IMR-90 (cell line): ENCODE results near the gene PHACTR3. TPM values are rescaled to one million over a fixed set of nuclear protein-coding genes. Genes with fewer than 3 reads are reported as not detected.

Source experiments
- ATAC-seq: fragments of 200-7000 bp; cut with Tn5 transposase; 2 replicates; pipeline ENCODE4 v1.9.1; 2020; ENCODE audit warnings: low read depth, mild to moderate bottlenecking, moderate library complexity
- BruUV-seq: library from RNA; stranded (reverse); fragments of 400-500 nt; replicated peaks from 2 replicates; lab custom pipeline; 2021; lab: Mats Ljungman, UMichigan
- CTCF ChIA-PET: fragments of 300-600 bp; formaldehyde crosslinking; extraction: SDS; loops from one replicate; lab custom pipeline; 2021; ENCODE audit warnings: antibody characterized with exemption; lab: Yijun Ruan, JAX
- POLR2A ChIA-PET: fragments of 300-600 bp; sonication (Branson Sonifier 250); formaldehyde crosslinking; loops from one replicate; lab custom pipeline; 2022; ENCODE audit warnings: antibody characterized with exemption; ENCODE audit not compliant: unreplicated experiment; lab: Charles Lee
- DNase-seq: peaks from one replicate; pipeline ENCODE4 v3.0.0; 2013
- H2AFZ ChIP-seq: replicated peaks from 2 replicates; pipeline ENCODE3; 2013; ENCODE audit warnings: low read length, mild to moderate bottlenecking; ENCODE audit not compliant: poor library complexity
- H2AK5ac ChIP-seq: 2 replicates; pipeline ENCODE4 v1.6.1; 2013; ENCODE audit warnings: low read depth, low read length, inconsistent platforms
- H2AK9ac ChIP-seq: replicated peaks from 2 replicates; pipeline ENCODE3; 2013; ENCODE audit warnings: mild to moderate bottlenecking, low read depth, low read length, moderate library complexity; ENCODE audit not compliant: poor library complexity
- H2BK120ac ChIP-seq: 2 replicates; pipeline ENCODE4 v1.6.1; 2013; ENCODE audit warnings: low read depth, low read length, inconsistent platforms
- H2BK15ac ChIP-seq: 3 replicates; pipeline ENCODE4 v1.6.1; 2013; ENCODE audit warnings: low read depth, low read length, inconsistent platforms
- H2BK20ac ChIP-seq: 2 replicates; pipeline ENCODE4 v1.6.1; 2013; ENCODE audit warnings: low read depth, mild to moderate bottlenecking, inconsistent platforms, low read length, moderate library complexity
- H2BK5ac ChIP-seq: 2 replicates; pipeline ENCODE4 v1.6.1; 2013; ENCODE audit warnings: mild to moderate bottlenecking, low read depth, low read length, inconsistent platforms; ENCODE audit not compliant: poor library complexity, severe bottlenecking
- H3K14ac ChIP-seq: replicated peaks from 2 replicates; pipeline ENCODE4 v1.6.1; 2013; ENCODE audit warnings: low read depth, low read length, inconsistent platforms
- H3K18ac ChIP-seq: 2 replicates; pipeline ENCODE4 v1.6.1; 2013; ENCODE audit warnings: low read depth, low read length, control low read depth
- H3K23ac ChIP-seq: 2 replicates; pipeline ENCODE4 v1.6.1; 2013; ENCODE audit warnings: low read depth, low read length, inconsistent platforms
- H3K27ac ChIP-seq: 2 replicates; pipeline ENCODE4 v1.5.1; 2013; ENCODE audit warnings: mild to moderate bottlenecking, control low read depth, low read length; ENCODE audit not compliant: insufficient read depth
- H3K27me3 ChIP-seq: 2 replicates; pipeline ENCODE4 v1.6.1; 2013; ENCODE audit warnings: low read length; ENCODE audit not compliant: control insufficient read depth, insufficient read depth
- H3K36me3 ChIP-seq: 2 replicates; pipeline ENCODE4 v1.6.1; 2013; ENCODE audit warnings: low read length, mixed read lengths; ENCODE audit not compliant: control insufficient read depth, insufficient read depth
- H3K4ac ChIP-seq: 2 replicates; pipeline ENCODE4 v1.6.1; 2013; ENCODE audit warnings: low read depth, low read length, inconsistent platforms
- H3K4me1 ChIP-seq: 2 replicates; pipeline ENCODE4 v1.6.1; 2013; ENCODE audit warnings: low read length, mixed read lengths; ENCODE audit not compliant: control insufficient read depth, insufficient read depth
- H3K4me2 ChIP-seq: 2 replicates; pipeline ENCODE4 v1.6.1; 2013; ENCODE audit warnings: low read depth, mild to moderate bottlenecking, control low read depth, low read length, moderate library complexity
- H3K4me3 ChIP-seq: 2 replicates; pipeline ENCODE4 v1.5.1; 2013; ENCODE audit warnings: low read depth, mild to moderate bottlenecking, control low read depth, low read length, moderate library complexity; ENCODE audit not compliant: insufficient read depth
- H3K56ac ChIP-seq: 2 replicates; pipeline ENCODE4 v1.6.1; 2013; ENCODE audit warnings: low read length, inconsistent platforms; ENCODE audit not compliant: insufficient read depth; ENCODE audit errors: extremely low read depth
- H3K79me1 ChIP-seq, 2 experiments: 2 replicates each; pipeline ENCODE4 v1.6.1; 2013; ENCODE audit warnings: low read length in 2 of 2, inconsistent platforms in 1 of 2, low read depth in 1 of 2
- H3K9ac ChIP-seq: 2 replicates; pipeline ENCODE4 v1.6.1; 2013; ENCODE audit warnings: low read depth, low read length, control low read depth
- H3K9me1 ChIP-seq: 2 replicates; pipeline ENCODE4 v1.6.1; 2013; ENCODE audit warnings: low read length, inconsistent platforms; ENCODE audit not compliant: insufficient read depth
- H3K9me3 ChIP-seq: 2 replicates; pipeline ENCODE4 v1.6.1; 2013; ENCODE audit warnings: low read length; ENCODE audit not compliant: control insufficient read depth, insufficient read depth
- H4K20me1 ChIP-seq: 2 replicates; pipeline ENCODE4 v1.6.1; 2013; ENCODE audit warnings: low read length, inconsistent platforms; ENCODE audit not compliant: insufficient read depth
- H4K5ac ChIP-seq: 2 replicates; pipeline ENCODE4 v1.6.1; 2013; ENCODE audit warnings: mild to moderate bottlenecking, low read depth, low read length, control low read depth
- H4K8ac ChIP-seq, 2 experiments: 2 replicates each; pipeline ENCODE4 v1.6.1; 2013; ENCODE audit warnings: low read depth in 2 of 2, low read length in 2 of 2, control low read depth in 1 of 2, inconsistent platforms in 1 of 2
- H4K91ac ChIP-seq: 2 replicates; pipeline ENCODE4 v1.6.1; 2013; ENCODE audit warnings: low read depth, low read length, inconsistent platforms; ENCODE audit not compliant: insufficient read depth
- BHLHE40 ChIP-seq: fragments of 150-350 bp; IDR thresholded peaks from 2 replicates; pipeline ENCODE4 v1.6.1; 2016; ENCODE audit warnings: mild to moderate bottlenecking, low read depth, low read length
- CEBPB ChIP-seq: IDR thresholded peaks from 2 replicates; pipeline ENCODE4 v1.6.1; 2012; ENCODE audit warnings: low read depth, low read length, improper control_type of control experiment
- CHD1 ChIP-seq: IDR thresholded peaks from 2 replicates; pipeline ENCODE4 v1.6.1; 2012; ENCODE audit warnings: low read depth, low read length, improper control_type of control experiment
- FOS ChIP-seq: fragments of 150-350 bp; IDR thresholded peaks from 2 replicates; pipeline ENCODE4 v1.6.1; 2016; ENCODE audit warnings: low read depth, low read length
- MAFK ChIP-seq: IDR thresholded peaks from 2 replicates; pipeline ENCODE4 v1.6.1; 2012; ENCODE audit warnings: low read depth, low read length, improper control_type of control experiment
- MAZ ChIP-seq: IDR thresholded peaks from 2 replicates; pipeline ENCODE4 v1.6.1; 2012; ENCODE audit warnings: low read depth, mild to moderate bottlenecking, low read length, improper control_type of control experiment, moderate library complexity, borderline replicate concordance
- MXI1 ChIP-seq: IDR thresholded peaks from 2 replicates; pipeline ENCODE4 v1.6.1; 2012; ENCODE audit warnings: low read depth, mild to moderate bottlenecking, low read length, moderate library complexity, borderline replicate concordance
- NFE2L2 ChIP-seq: fragments of 150-350 bp; IDR thresholded peaks from 2 replicates; pipeline ENCODE4 v1.6.1; 2016; ENCODE audit warnings: low read depth, mild to moderate bottlenecking, low read length
- POLR2A ChIP-seq: IDR thresholded peaks from 2 replicates; pipeline ENCODE4 v1.6.1; 2012; ENCODE audit warnings: mild to moderate bottlenecking, low read depth, low read length
- RAD21 ChIP-seq: IDR thresholded peaks from 2 replicates; pipeline ENCODE4 v1.6.1; 2012; ENCODE audit warnings: low read length, improper control_type of control experiment
- RCOR1 ChIP-seq: IDR thresholded peaks from 2 replicates; pipeline ENCODE4 v1.6.1; 2012; ENCODE audit warnings: mild to moderate bottlenecking, low read length, improper control_type of control experiment; ENCODE audit not compliant: insufficient replicate concordance
- RFX5 ChIP-seq: IDR thresholded peaks from 2 replicates; pipeline ENCODE4 v1.8.0; 2012; ENCODE audit warnings: low read depth, mild to moderate bottlenecking, low read length, moderate library complexity
- SMC3 ChIP-seq: fragments of 150-350 bp; IDR thresholded peaks from 2 replicates; pipeline ENCODE4 v1.6.1; 2016; ENCODE audit warnings: low read depth, mild to moderate bottlenecking, antibody characterized with exemption, low read length, moderate library complexity
- WGBS, 2 experiments: methylation state at CpG; one replicate each; pipeline versions ENCODE4 v1.1.5 to v1.1.7; 2013; ENCODE audit warnings: missing lambda C conversion rate in 2 of 2; ENCODE audit not compliant: insufficient read length in 1 of 2; ENCODE audit errors: extremely low coverage in 2 of 2; 5-methylcytosine and 5-hydroxymethylcytosine counted together
- dilution Hi-C: fragments of 300-500 bp; cut with HindIII; formaldehyde crosslinking; loops from one replicate; pipeline ENCODE4 v1.14.3; 2018; ENCODE audit warnings: low sequenced_read_pairs; ENCODE audit not compliant: unreplicated experiment
- in situ Hi-C: fragments of 300-500 bp; cut with MboI; formaldehyde crosslinking; loops from 3 replicates; pipeline ENCODE4 v1.14.3; 2019; ENCODE audit warnings: low sequenced_read_pairs, inconsistent platforms, mixed read lengths
- intact Hi-C: fragments of 100-400 bp; cut with micrococcal nuclease; formaldehyde crosslinking; loops from 2 replicates; pipeline ENCODE4 v1.10.0; 2022
- polyA plus RNA-seq, 3 experiments: library from polyadenylated mRNA; depleted of rRNA; stranded (reverse); fragments of >200 nt; gene quantifications; 2 replicates each; pipeline ENCODE4 v1.2.3, GENCODE V29; 2012; ENCODE audit warnings: low replicate concordance in 1 of 3
- total RNA-seq: library from RNA; depleted of rRNA; stranded (reverse); fragments of >200 nt; gene quantifications from 2 replicates; pipeline ENCODE4 v1.2.3, GENCODE V29; 2012
- TF ChIP-seq, protein P1 (sequence below): conservative IDR thresholded peaks from 2 replicates; pipeline ENCODE4 v1.5.1; 2012; ENCODE audit warnings: mild to moderate bottlenecking, low read depth, low read length, improper control_type of control experiment
- TF ChIP-seq, protein P2 (sequence below): fragments of 150-350 bp; IDR thresholded peaks from 2 replicates; pipeline ENCODE4 v1.6.1; 2017; ENCODE audit warnings: mild to moderate bottlenecking, antibody characterized with exemption, low read length, low read depth
- TF ChIP-seq, protein P3 (sequence below): fragments of 150-350 bp; IDR thresholded peaks from 2 replicates; pipeline ENCODE4 v1.6.1; 2016; ENCODE audit warnings: low read depth, mild to moderate bottlenecking, low read length, moderate library complexity, borderline replicate concordance

PHACTR3 gene
- total and polyA plus RNA-seq, 2 of the 4 experiments (the other 2 are of a cell fraction): not detected

DNA sequence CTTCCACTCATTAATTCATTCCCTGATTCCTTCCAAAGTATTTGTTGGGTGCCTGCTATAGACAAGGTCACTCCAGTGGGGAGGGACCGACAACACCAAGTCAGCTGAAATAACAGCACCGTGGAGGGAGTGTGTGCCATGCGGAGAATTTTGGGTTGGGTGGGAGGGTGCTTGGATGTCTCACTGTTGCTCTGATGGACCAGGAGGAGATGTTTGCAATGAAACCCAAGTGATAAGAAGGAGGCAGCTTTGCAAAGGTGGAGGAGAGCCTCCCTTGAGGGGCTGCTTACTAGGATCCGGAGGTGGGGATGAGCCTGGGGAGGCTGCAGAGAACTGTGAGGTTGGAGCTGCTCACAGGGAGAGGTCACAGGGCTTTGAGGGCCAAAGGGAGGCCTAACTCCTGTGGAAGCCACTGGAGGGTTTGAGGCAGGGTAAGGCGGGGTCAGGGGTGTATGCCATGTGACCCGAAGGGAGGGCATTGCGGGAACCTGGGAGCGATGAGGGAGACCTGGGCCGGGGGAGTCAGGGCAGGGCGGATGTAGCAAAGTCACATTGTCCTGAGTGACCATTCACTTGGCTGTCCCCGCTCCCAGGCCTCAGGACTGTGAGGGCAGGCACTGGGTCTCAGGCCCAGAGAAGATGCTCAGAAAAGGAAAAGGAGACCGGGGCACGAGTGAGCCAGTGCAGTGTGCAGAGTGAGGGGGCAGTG, 124.5 kb downstream of the PHACTR3 start:
- H3K18ac ChIP-seq: no peak overlapping the region
- POLR2A ChIA-PET: no interaction called here
- no peak overlapping the region for H3K4me2 ChIP-seq
- dilution Hi-C loops (no loop called here), intact Hi-C loops (no loop called here), in situ Hi-C loops (no loop called here)
- no peak overlapping the region for H3K4me3 ChIP-seq
- no peak overlapping the region for H3K4ac ChIP-seq
- H4K91ac ChIP-seq: no peak overlapping the region
- no peak overlapping the region for H3K23ac ChIP-seq
- no peak overlapping the region for H4K5ac ChIP-seq
- H2AK9ac ChIP-seq: no peak overlapping the region
- H3K36me3 ChIP-seq: no peaks in the 10 kb centered on the region
- no peak for ATAC-seq
- 61% methylated on average over 9 of the region's 13 CpGs; no CpG with 5 or more reads in 1 of the 2 experiments for WGBS, 2 experiments
- peaks cover 33% of the 10 kb centered on the region for H3K9me3 ChIP-seq
- H3K56ac ChIP-seq: no peak overlapping the region
- no peak overlapping the region for H3K14ac ChIP-seq
- no TSS peak for BruUV-seq
- no peak overlapping the region for H2BK5ac ChIP-seq
- DNase-seq: no peak
- H3K79me1 ChIP-seq: no peaks in the 10 kb centered on the region
- no peaks in the 10 kb centered on the region for H3K27me3 ChIP-seq
- no peak overlapping the region for H3K9ac ChIP-seq
- H3K4me1 ChIP-seq: no peaks in the 10 kb centered on the region
- H2AK5ac ChIP-seq: no peak overlapping the region
- CTCF ChIA-PET: no interaction called here
- H2BK15ac ChIP-seq: no peak overlapping the region
- H2BK120ac ChIP-seq: no peak overlapping the region
- TF ChIP-seq, protein P1, sequence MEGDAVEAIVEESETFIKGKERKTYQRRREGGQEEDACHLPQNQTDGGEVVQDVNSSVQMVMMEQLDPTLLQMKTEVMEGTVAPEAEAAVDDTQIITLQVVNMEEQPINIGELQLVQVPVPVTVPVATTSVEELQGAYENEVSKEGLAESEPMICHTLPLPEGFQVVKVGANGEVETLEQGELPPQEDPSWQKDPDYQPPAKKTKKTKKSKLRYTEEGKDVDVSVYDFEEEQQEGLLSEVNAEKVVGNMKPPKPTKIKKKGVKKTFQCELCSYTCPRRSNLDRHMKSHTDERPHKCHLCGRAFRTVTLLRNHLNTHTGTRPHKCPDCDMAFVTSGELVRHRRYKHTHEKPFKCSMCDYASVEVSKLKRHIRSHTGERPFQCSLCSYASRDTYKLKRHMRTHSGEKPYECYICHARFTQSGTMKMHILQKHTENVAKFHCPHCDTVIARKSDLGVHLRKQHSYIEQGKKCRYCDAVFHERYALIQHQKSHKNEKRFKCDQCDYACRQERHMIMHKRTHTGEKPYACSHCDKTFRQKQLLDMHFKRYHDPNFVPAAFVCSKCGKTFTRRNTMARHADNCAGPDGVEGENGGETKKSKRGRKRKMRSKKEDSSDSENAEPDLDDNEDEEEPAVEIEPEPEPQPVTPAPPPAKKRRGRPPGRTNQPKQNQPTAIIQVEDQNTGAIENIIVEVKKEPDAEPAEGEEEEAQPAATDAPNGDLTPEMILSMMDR: no peak
- TF ChIP-seq NFE2L2 (no peak), MAFK (no peak), BHLHE40 (no peak), RFX5 (no peak), RAD21 (no peak), POLR2A (no peak), CEBPB (no peak), SMC3 (no peak), CHD1 (no peak), RCOR1 (no peak), MXI1 (no peak), FOS (no peak), MAZ (no peak)
- TF ChIP-seq, protein P2, sequence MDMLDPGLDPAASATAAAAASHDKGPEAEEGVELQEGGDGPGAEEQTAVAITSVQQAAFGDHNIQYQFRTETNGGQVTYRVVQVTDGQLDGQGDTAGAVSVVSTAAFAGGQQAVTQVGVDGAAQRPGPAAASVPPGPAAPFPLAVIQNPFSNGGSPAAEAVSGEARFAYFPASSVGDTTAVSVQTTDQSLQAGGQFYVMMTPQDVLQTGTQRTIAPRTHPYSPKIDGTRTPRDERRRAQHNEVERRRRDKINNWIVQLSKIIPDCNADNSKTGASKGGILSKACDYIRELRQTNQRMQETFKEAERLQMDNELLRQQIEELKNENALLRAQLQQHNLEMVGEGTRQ: no peak
- TF ChIP-seq, protein P3, sequence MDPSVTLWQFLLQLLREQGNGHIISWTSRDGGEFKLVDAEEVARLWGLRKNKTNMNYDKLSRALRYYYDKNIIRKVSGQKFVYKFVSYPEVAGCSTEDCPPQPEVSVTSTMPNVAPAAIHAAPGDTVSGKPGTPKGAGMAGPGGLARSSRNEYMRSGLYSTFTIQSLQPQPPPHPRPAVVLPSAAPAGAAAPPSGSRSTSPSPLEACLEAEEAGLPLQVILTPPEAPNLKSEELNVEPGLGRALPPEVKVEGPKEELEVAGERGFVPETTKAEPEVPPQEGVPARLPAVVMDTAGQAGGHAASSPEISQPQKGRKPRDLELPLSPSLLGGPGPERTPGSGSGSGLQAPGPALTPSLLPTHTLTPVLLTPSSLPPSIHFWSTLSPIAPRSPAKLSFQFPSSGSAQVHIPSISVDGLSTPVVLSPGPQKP: no peak
- no peak overlapping the region for H2AFZ ChIP-seq
- H4K20me1 ChIP-seq: no peaks in the 10 kb centered on the region
- H3K9me1 ChIP-seq: no peaks in the 10 kb centered on the region
- H4K8ac ChIP-seq: no peak overlapping the region
- H3K27ac ChIP-seq: no peak overlapping the region
- no peak overlapping the region for H2BK20ac ChIP-seq
